Endothelial cell of umbilical vein (primary cell): ENCODE data around the gene ZNF234. TPM values are rescaled to one million over a fixed set of nuclear protein-coding genes. Genes with fewer than 3 reads are reported as not detected.

Experiments
- BruUV-seq: library from RNA; stranded (reverse); fragments of 400-500 nt; replicated peaks from 2 replicates; lab custom pipeline; 2021; lab: Mats Ljungman, UMichigan
- CTCF ChIA-PET: fragments of 300-600, 350-600 bp; sonication (Branson Sonifier 250); formaldehyde crosslinking; loops from one replicate; lab custom pipeline; 2021; ENCODE audit warnings: antibody characterized with exemption, inconsistent platforms; lab: Charles Lee
- POLR2A ChIA-PET: fragments of 300-600, 350-600 bp; sonication (Branson Sonifier 250); formaldehyde crosslinking; loops from one replicate; lab custom pipeline; 2021; ENCODE audit warnings: antibody characterized with exemption, inconsistent platforms; lab: Charles Lee
- DNase-seq: peaks from one replicate; pipeline ENCODE4 v3.0.0-alpha.2; 2011; ENCODE audit warnings: low read depth, low spot score
- FAIRE-seq: peaks from 2 replicates; lab custom pipeline; 2011; peaks lifted over from hg19 to GRCh38; lab: Jason Lieb, UNC
- H2AFZ ChIP-seq: 2 replicates; pipeline ENCODE4 v1.6.0; 2012; ENCODE audit warnings: low read depth, low read length, control low read depth, inconsistent platforms
- H3K27ac ChIP-seq: 2 replicates; pipeline ENCODE4 v1.5.1; 2011; ENCODE audit warnings: low read depth, mild to moderate bottlenecking, control low read depth, low read length, moderate library complexity; ENCODE audit not compliant: insufficient read depth
- H3K27me3 ChIP-seq, 2 experiments: 2 replicates each; pipeline versions ENCODE4 v1.6.0 to v1.6.1; 2011; ENCODE audit warnings: low read length in 2 of 2, mixed read lengths in 1 of 2; ENCODE audit not compliant: control insufficient read depth in 2 of 2, insufficient read depth in 2 of 2
- H3K36me3 ChIP-seq, 2 experiments: 2 replicates in 1 of 2; 3 replicates in 1 of 2; pipeline ENCODE4 v1.5.1; 2011; ENCODE audit warnings: low read length in 2 of 2, mild to moderate bottlenecking in 1 of 2, moderate library complexity in 1 of 2; ENCODE audit not compliant: control insufficient read depth in 2 of 2, insufficient read depth in 2 of 2; ENCODE audit errors: extremely low read depth in 1 of 2
- H3K4me1 ChIP-seq: 3 replicates; pipeline ENCODE4 v1.5.1; 2011; ENCODE audit warnings: mild to moderate bottlenecking, low read length; ENCODE audit not compliant: control insufficient read depth, insufficient read depth; ENCODE audit errors: extremely low read depth
- H3K4me2 ChIP-seq: 2 replicates; pipeline ENCODE4 v1.6.1; 2011; ENCODE audit warnings: low read length, control low read depth, mixed read lengths; ENCODE audit not compliant: insufficient read depth
- H3K4me3 ChIP-seq, 3 experiments: fragments of 200-600 bp in 1 of 3; sonication (generic), shearing (Covaris generic) in 1 of 3; replicated peaks in 1 of 3; 2 replicates each; pipeline ENCODE4 v1.5.1; 2011 to 2016; ENCODE audit warnings: control low read depth in 3 of 3, low read length in 3 of 3, mild to moderate bottlenecking in 2 of 3, inconsistent platforms in 1 of 3, low read depth in 1 of 3, moderate library complexity in 1 of 3; ENCODE audit not compliant: insufficient read depth in 1 of 3
- H3K79me2 ChIP-seq: 2 replicates; pipeline ENCODE4 v1.6.0; 2012; ENCODE audit warnings: low read length, inconsistent platforms; ENCODE audit not compliant: control insufficient read depth, insufficient read depth
- H3K9ac ChIP-seq: replicated peaks from 2 replicates; pipeline ENCODE3; 2011; ENCODE audit warnings: low read length, control low read depth; ENCODE audit not compliant: insufficient read depth; ENCODE audit errors: extremely low read depth
- H3K9me1 ChIP-seq: replicated peaks from 3 replicates; pipeline ENCODE4 v1.6.0; 2011; ENCODE audit warnings: mild to moderate bottlenecking, low read length; ENCODE audit not compliant: control insufficient read depth, insufficient read depth; ENCODE audit errors: extremely low read depth
- H3K9me3 ChIP-seq: replicated peaks from 2 replicates; pipeline ENCODE4 v1.5.1; 2012; ENCODE audit warnings: low read length, inconsistent platforms; ENCODE audit not compliant: control insufficient read depth, insufficient read depth
- H4K20me1 ChIP-seq: replicated peaks from 2 replicates; pipeline ENCODE3; 2011; ENCODE audit warnings: mild to moderate bottlenecking, low read length; ENCODE audit not compliant: control insufficient read depth, insufficient read depth; ENCODE audit errors: extremely low read depth
- EZH2 ChIP-seq: IDR thresholded peaks from 2 replicates; pipeline ENCODE4 v1.6.1; 2012; ENCODE audit warnings: borderline replicate concordance, low read depth, mild to moderate bottlenecking, moderate library complexity, low read length, inconsistent platforms; ENCODE audit not compliant: severe bottlenecking
- FOS ChIP-seq: IDR thresholded peaks from 2 replicates; pipeline ENCODE4 v1.6.1; 2011; ENCODE audit warnings: mild to moderate bottlenecking, low read length, moderate library complexity, borderline replicate concordance; ENCODE audit not compliant: insufficient read depth
- GATA2 ChIP-seq: IDR thresholded peaks from 2 replicates; pipeline ENCODE4 v1.7.0; 2011; ENCODE audit warnings: low read depth, mild to moderate bottlenecking, moderate library complexity, mixed read lengths, low read length; ENCODE audit not compliant: insufficient read length, insufficient read depth
- JUN ChIP-seq: IDR thresholded peaks from 2 replicates; pipeline ENCODE4 v1.6.1; 2011; ENCODE audit warnings: borderline replicate concordance, low read depth; ENCODE audit not compliant: insufficient read length, insufficient read depth
- MYC ChIP-seq: IDR thresholded peaks from one replicate; pipeline ENCODE4 v1.6.1; 2011; ENCODE audit warnings: mild to moderate bottlenecking, low read depth, low read length
- POLR2A ChIP-seq: IDR thresholded peaks from 2 replicates; pipeline ENCODE4 v1.6.1; 2012; ENCODE audit warnings: low read depth, mild to moderate bottlenecking, control low read depth, low read length
- POLR2AphosphoS5 ChIP-seq: IDR thresholded peaks from 2 replicates; pipeline ENCODE4 v1.6.1; 2012; ENCODE audit warnings: low read depth, mild to moderate bottlenecking, control low read depth, low read length, moderate library complexity; ENCODE audit not compliant: insufficient read depth
- dilution Hi-C: fragments of 300-500 bp; cut with MboI; formaldehyde crosslinking; loops from one replicate; pipeline ENCODE4 v1.15.0; 2019; ENCODE audit warnings: low sequenced_read_pairs; ENCODE audit not compliant: extremely low pct_ligation_motif_present
- intact Hi-C: fragments of 100-400 bp; cut with micrococcal nuclease; formaldehyde crosslinking; loops from one replicate; pipeline ENCODE4 v1.10.0; 2022
- polyA plus RNA-seq, 4 experiments: library from polyadenylated mRNA; depleted of rRNA in 3 of 4; stranded (reverse) in 3 of 4; unstranded in 1 of 4; fragments of >200 nt; gene quantifications; 2 replicates each; pipeline versions ENCODE4 v1.2.1 to v1.2.3, GENCODE V29; 2011 to 2012; ENCODE audit warnings: missing spikeins in 1 of 4
- total RNA-seq: library from RNA; stranded (reverse); gene quantifications from 2 replicates; pipeline ENCODE4 v1.2.3, GENCODE V29; 2021
- TF ChIP-seq, protein P1 (sequence below), 2 donors: IDR thresholded peaks; 1 replicate in 1 of 2; 2 replicates in 1 of 2; pipeline ENCODE4 v1.5.1; 2011; ENCODE audit warnings: low read length in 2 of 2, mild to moderate bottlenecking in 2 of 2, moderate library complexity in 2 of 2, control low read depth in 1 of 2, inconsistent platforms in 1 of 2, low read depth in 1 of 2; ENCODE audit not compliant: insufficient read depth in 1 of 2; ENCODE audit errors: extremely low read depth in 1 of 2
- TF ChIP-seq, protein P2 (sequence below): IDR thresholded peaks from 2 replicates; pipeline ENCODE4 v1.6.1; 2011; ENCODE audit not compliant: insufficient read depth, insufficient read length

Gene ZNF234
- total and polyA plus RNA-seq, 2 donors (not counting 3 experiments of a cell fraction or from before 2014, with no cell fraction given): 2.5 to 11.9 TPM

DNA sequence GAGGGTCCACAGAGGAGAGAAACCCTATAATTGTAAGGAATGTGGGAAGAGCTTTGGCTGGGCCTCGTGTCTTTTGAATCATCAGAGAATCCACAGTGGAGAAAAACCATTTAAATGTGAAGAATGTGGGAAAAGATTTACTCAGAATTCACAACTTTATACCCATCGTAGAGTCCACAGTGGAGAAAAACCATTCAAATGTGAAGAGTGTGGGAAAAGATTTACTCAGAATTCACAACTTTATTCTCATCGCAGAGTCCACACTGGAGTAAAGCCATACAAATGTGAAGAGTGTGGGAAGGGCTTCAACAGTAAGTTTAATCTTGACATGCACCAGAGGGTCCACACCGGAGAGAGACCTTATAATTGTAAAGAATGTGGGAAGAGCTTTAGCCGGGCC is 9.4 kb upstream of the ZNF234 start:
- intact Hi-C loops (no loop called here), dilution Hi-C loops (no loop called here)
- no peaks in the 10 kb centered on the region for H4K20me1 ChIP-seq
- FAIRE-seq (no peak), DNase-seq (no peak)
- H3K9me1 ChIP-seq: no peaks in the 10 kb centered on the region
- H3K4me3 ChIP-seq: no peak overlapping the region
- H3K9me3 ChIP-seq: peaks cover 6% of the 10 kb centered on the region
- no peak overlapping the region for H3K27ac ChIP-seq
- no peak overlapping the region for H3K4me2 ChIP-seq
- TF ChIP-seq MYC (no peak), JUN (no peak), FOS (no peak), EZH2 (no peak), POLR2A (no peak), GATA2 (no peak), POLR2AphosphoS5 (no peak)
- TF ChIP-seq, protein P1, sequence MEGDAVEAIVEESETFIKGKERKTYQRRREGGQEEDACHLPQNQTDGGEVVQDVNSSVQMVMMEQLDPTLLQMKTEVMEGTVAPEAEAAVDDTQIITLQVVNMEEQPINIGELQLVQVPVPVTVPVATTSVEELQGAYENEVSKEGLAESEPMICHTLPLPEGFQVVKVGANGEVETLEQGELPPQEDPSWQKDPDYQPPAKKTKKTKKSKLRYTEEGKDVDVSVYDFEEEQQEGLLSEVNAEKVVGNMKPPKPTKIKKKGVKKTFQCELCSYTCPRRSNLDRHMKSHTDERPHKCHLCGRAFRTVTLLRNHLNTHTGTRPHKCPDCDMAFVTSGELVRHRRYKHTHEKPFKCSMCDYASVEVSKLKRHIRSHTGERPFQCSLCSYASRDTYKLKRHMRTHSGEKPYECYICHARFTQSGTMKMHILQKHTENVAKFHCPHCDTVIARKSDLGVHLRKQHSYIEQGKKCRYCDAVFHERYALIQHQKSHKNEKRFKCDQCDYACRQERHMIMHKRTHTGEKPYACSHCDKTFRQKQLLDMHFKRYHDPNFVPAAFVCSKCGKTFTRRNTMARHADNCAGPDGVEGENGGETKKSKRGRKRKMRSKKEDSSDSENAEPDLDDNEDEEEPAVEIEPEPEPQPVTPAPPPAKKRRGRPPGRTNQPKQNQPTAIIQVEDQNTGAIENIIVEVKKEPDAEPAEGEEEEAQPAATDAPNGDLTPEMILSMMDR (IDR thresholded peaks at IDR 0.05; ENCODE audit: extremely low read depth in 1 of 2, insufficient read depth in 1 of 2, low read depth in 1 of 2, low read length in 2 of 2): no peak
- TF ChIP-seq, protein P2, sequence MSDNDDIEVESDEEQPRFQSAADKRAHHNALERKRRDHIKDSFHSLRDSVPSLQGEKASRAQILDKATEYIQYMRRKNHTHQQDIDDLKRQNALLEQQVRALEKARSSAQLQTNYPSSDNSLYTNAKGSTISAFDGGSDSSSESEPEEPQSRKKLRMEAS: no peak
- H3K36me3 ChIP-seq: peaks cover 2 to 10% of the 10 kb centered on the region in 2 experiments
- H3K79me2 ChIP-seq: no peaks in the 10 kb centered on the region
- CTCF ChIA-PET: no interaction called here
- H3K27me3 ChIP-seq: no peaks in the 10 kb centered on the region
- BruUV-seq: no TSS peak
- POLR2A ChIA-PET: no interaction called here
- H3K4me1 ChIP-seq: no peaks in the 10 kb centered on the region
- H2AFZ ChIP-seq: no peak overlapping the region
- H3K9ac ChIP-seq: no peak overlapping the region
